ENCODE measurements around the gene OSBPL9. TPM values are rescaled to one million over a fixed set of nuclear protein-coding genes. Genes with fewer than 3 reads are reported as not detected.

Gene OSBPL9
- total and polyA plus RNA-seq, 10 of the 15 experiments (the other 5 are each of a cell fraction or from before 2014, with no cell fraction given), result 25.9 to 156 (median 108) TPM

GRCh38 chr1:51753969-51754368 lies 137.1 kb downstream of the OSBPL9 start:
- Histone ChIP-seq H3K9me3 (replicated peaks; ENCODE audit: control insufficient read depth, insufficient read depth, low read length) (peaks cover 6% of the 10 kb centered on the region; the same call in 2 of the 3 replicates), H3K27me3 (replicated peaks in 1 of 2; ENCODE audit: control insufficient read depth in 2 of 2, insufficient read depth in 2 of 2, low read length in 1 of 2) (no peaks in the 10 kb centered on the region), H3K27ac (ENCODE audit: control insufficient read depth, insufficient read depth) (no peak overlapping the region), H3K4me1 (ENCODE audit: control insufficient read depth, insufficient read depth, low read length) (no peaks in the 10 kb centered on the region; the same call in 1 of the 2 replicates), H3K79me2 (ENCODE audit: control insufficient read depth, insufficient read depth, low read length) (no peaks in the 10 kb centered on the region), H2AFZ (ENCODE audit: control insufficient read depth, low read depth, low read length) (no peak overlapping the region), H3K9ac (ENCODE audit: control insufficient read depth, insufficient read depth, low read length) (no peak overlapping the region), H3K4me3 (no peak overlapping the region), H3K4me2 (ENCODE audit: control insufficient read depth, insufficient read depth) (no peak overlapping the region), H4K20me1 (ENCODE audit: control insufficient read depth, insufficient read depth) (no peaks in the 10 kb centered on the region), H3K36me3 (ENCODE audit: control insufficient read depth in 2 of 2, insufficient read depth in 2 of 2, low read length in 1 of 2) (peaks cover 4 to 13% of the 10 kb centered on the region in 2 experiments)
- CTCF ChIA-PET, result interaction anchor here (0.6 to 2.3 kb wide), 5 partner anchors 12 to 583 kb away, joined by 3 to 10 read pairs (median 3); no protein-coding TSS in a partner anchor
- SMC1A ChIA-PET (ENCODE audit: uncharacterized antibody, unreplicated experiment), result interaction anchor here (1.5 to 2.4 kb wide), 3 partner anchors 9 to 21 kb away, joined by 5 to 12 read pairs (median 10); no protein-coding TSS in a partner anchor
- no peak for TF ChIP-seq RCOR1 (conservative IDR thresholded peaks at IDR 0.05; ENCODE audit: low read depth, low read length)
- no peak for TF ChIP-seq CHD1 (IDR thresholded peaks at IDR 0.05; ENCODE audit: low read depth, low read length)
- TF ChIP-seq BHLHE40 (IDR thresholded peaks at IDR 0.05; ENCODE audit: borderline replicate concordance in 1 of 2, low read depth in 2 of 2, low read length in 1 of 2), result peak; percentile 61 to 72; a peak in 2 of 4 replicates
- 0 out of 2 replicates have a peak, but pooled peaks have one; percentile 25 for TF ChIP-seq RUNX3 (IDR thresholded peaks at IDR 0.05; ENCODE audit: low read length)
- no peak for TF ChIP-seq TCF3 (IDR thresholded peaks at IDR 0.05; ENCODE audit: borderline replicate concordance, insufficient read depth, low read depth, low read length)
- no peak for TF ChIP-seq GATAD2B (conservative IDR thresholded peaks at IDR 0.05; ENCODE audit: low read depth)
- TF ChIP-seq MYC (IDR thresholded peaks at IDR 0.05; ENCODE audit: insufficient read depth, insufficient read length, insufficient replicate concordance, low read length, severe bottlenecking), result no peak
- no peak for TF ChIP-seq ESRRA (IDR thresholded peaks at IDR 0.05; ENCODE audit: low read length)
- no peak for TF ChIP-seq HSF1 (IDR thresholded peaks at IDR 0.05; ENCODE audit: low read depth, low read length)
- TF ChIP-seq IKZF1 (conservative IDR thresholded peaks at IDR 0.05), result no peak
- TF ChIP-seq SPI1 (IDR thresholded peaks at IDR 0.05; ENCODE audit: borderline replicate concordance, insufficient read depth, low read depth, low read length), result no peak
- no peak for TF ChIP-seq WRNIP1 (IDR thresholded peaks at IDR 0.05; ENCODE audit: borderline replicate concordance, low read depth, low read length)
- TF ChIP-seq ZBTB11 (CRISPR knock-in tag; IDR thresholded peaks at IDR 0.05), result no peak
- TF ChIP-seq NFIC (IDR thresholded peaks at IDR 0.05; ENCODE audit: low read depth, low read length), result no peak
- TSS peak; percentile 14 for BruUV-seq (replicated peaks)
- ATAC-seq (peak; percentile 39; the same call in 1 of the 3 replicates), FAIRE-seq (no peak), DNase-seq (ENCODE audit: low read depth, low spot score) (no peak)
- in situ Hi-C loops (cut with MboI) (no loop called here), intact Hi-C loops (cut with micrococcal nuclease; ENCODE audit: unreplicated experiment) (no loop called here)
- RAD21 ChIA-PET (ENCODE audit: unreplicated experiment), result interaction anchor here (1.6 kb wide), 1 partner anchor 23 kb away, joined by 4 read pairs; no protein-coding TSS in a partner anchor
- POLR2A ChIA-PET, result interaction anchor here (1.0 to 1.1 kb wide), 2 partner anchors 25 to 27 kb away, joined by 3 to 4 read pairs; no protein-coding TSS in a partner anchor
